ENCODE data around the gene NCOA4.

Gene NCOA4

GRCh38 chr10:46022978-46023702 lies 7.3 kb downstream of the NCOA4 start:
- peaks cover 28% of the 10 kb centered on the region for H3K4me1 ChIP-seq
- H3K27me3 ChIP-seq (ENCODE audit: control insufficient read depth, insufficient read depth, low read length): no peaks in the 10 kb centered on the region
- TF ChIP-seq, protein P1, sequence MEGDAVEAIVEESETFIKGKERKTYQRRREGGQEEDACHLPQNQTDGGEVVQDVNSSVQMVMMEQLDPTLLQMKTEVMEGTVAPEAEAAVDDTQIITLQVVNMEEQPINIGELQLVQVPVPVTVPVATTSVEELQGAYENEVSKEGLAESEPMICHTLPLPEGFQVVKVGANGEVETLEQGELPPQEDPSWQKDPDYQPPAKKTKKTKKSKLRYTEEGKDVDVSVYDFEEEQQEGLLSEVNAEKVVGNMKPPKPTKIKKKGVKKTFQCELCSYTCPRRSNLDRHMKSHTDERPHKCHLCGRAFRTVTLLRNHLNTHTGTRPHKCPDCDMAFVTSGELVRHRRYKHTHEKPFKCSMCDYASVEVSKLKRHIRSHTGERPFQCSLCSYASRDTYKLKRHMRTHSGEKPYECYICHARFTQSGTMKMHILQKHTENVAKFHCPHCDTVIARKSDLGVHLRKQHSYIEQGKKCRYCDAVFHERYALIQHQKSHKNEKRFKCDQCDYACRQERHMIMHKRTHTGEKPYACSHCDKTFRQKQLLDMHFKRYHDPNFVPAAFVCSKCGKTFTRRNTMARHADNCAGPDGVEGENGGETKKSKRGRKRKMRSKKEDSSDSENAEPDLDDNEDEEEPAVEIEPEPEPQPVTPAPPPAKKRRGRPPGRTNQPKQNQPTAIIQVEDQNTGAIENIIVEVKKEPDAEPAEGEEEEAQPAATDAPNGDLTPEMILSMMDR (IDR thresholded peaks at IDR 0.05): no peak
- peak overlapping the region; percentile 2 for H3K27ac ChIP-seq
- peaks cover 69% of the 10 kb centered on the region for H3K79me2 ChIP-seq
- peak overlapping the region; percentile 25 for H2AFZ ChIP-seq
- peak overlapping the region; percentile 36 for H3K4me3 ChIP-seq (ENCODE audit: low read depth, low read length)
- H3K9ac ChIP-seq: no peak overlapping the region
- no peaks in the 10 kb centered on the region for H3K9me3 ChIP-seq (ENCODE audit: control insufficient read depth, low read length)
- no peaks in the 10 kb centered on the region for H3K36me3 ChIP-seq (ENCODE audit: control insufficient read depth, insufficient read depth, low read length)
- peak overlapping the region; percentile 62 for H3K4me2 ChIP-seq (ENCODE audit: low read length)

DNA sequence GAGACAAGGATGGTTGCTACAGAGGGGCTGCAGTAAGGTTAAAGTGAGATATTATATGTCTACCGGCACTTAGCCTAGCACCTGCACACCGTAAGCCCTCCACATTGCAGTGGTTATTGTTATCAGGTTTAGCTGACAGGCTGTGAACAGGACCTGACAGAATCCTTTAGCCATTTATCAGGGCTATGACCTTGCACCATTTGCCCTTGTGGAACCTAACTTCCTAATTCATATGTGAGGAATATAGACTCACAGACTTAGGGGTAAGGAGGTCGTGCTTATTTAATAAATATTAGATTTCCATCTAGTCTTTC lies 10.1 kb downstream of the NCOA4 start:
- Histone ChIP-seq H3K4me3 (ENCODE audit: low read depth, low read length) (no peak overlapping the region), H3K4me2 (ENCODE audit: low read length) (peak overlapping the region; percentile 27), H3K9ac (no peak overlapping the region), H3K27me3 (ENCODE audit: control insufficient read depth, insufficient read depth, low read length) (no peaks in the 10 kb centered on the region), H3K79me2 (peaks cover 54% of the 10 kb centered on the region), H3K9me3 (ENCODE audit: control insufficient read depth, low read length) (no peaks in the 10 kb centered on the region), H3K36me3 (ENCODE audit: control insufficient read depth, insufficient read depth, low read length) (no peaks in the 10 kb centered on the region), H2AFZ (no peak overlapping the region), H3K4me1 (peaks cover 17% of the 10 kb centered on the region), H3K27ac (no peak overlapping the region)
- TF ChIP-seq, protein P1 (IDR thresholded peaks at IDR 0.05): no peak

- H3K79me2 ChIP-seq: peaks cover 51% of the 10 kb centered on the region
- H3K27ac ChIP-seq: no peak overlapping the region
- no peaks in the 10 kb centered on the region for H3K36me3 ChIP-seq (ENCODE audit: control insufficient read depth, insufficient read depth, low read length)
- no peaks in the 10 kb centered on the region for H3K27me3 ChIP-seq (ENCODE audit: control insufficient read depth, insufficient read depth, low read length)
- TF ChIP-seq, protein P1 (IDR thresholded peaks at IDR 0.05): no peak
- H3K4me2 ChIP-seq (ENCODE audit: low read length): peak overlapping the region; percentile 27
- H3K4me3 ChIP-seq (ENCODE audit: low read depth, low read length): no peak overlapping the region
- H3K9ac ChIP-seq: no peak overlapping the region
- H3K4me1 ChIP-seq: peaks cover 17% of the 10 kb centered on the region
- H3K9me3 ChIP-seq (ENCODE audit: control insufficient read depth, low read length): no peaks in the 10 kb centered on the region
- no peak overlapping the region for H2AFZ ChIP-seq
These were observed 10.7 kb downstream of the NCOA4 start for GRCh38 chr10:46019569-46020343.

DNA sequence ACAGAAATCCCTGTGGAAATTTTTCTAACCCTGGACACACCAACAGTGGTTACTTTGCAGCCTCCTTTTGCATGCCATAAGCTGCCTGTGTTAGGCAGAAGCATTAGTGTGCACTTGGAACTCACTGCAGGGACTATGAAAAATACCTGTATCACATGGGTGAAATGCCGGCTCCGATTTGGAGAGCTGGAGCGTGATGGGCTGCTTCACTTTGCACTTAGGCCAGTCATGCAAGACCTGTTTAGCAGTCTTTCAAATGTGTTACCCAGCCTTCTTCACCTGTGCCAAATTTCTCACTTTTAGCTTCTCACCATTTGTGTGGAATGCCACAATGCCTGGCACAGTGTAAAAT lies 11.3 kb downstream of the NCOA4 start:
- Histone ChIP-seq H3K36me3 (ENCODE audit: control insufficient read depth, insufficient read depth, low read length) (no peaks in the 10 kb centered on the region), H3K79me2 (peaks cover 51% of the 10 kb centered on the region), H3K4me2 (ENCODE audit: low read length) (no peak overlapping the region), H2AFZ (no peak overlapping the region), H3K27ac (no peak overlapping the region), H3K9me3 (ENCODE audit: control insufficient read depth, low read length) (no peaks in the 10 kb centered on the region), H3K9ac (no peak overlapping the region), H3K4me3 (ENCODE audit: low read depth, low read length) (no peak overlapping the region), H3K4me1 (peaks cover 17% of the 10 kb centered on the region), H3K27me3 (ENCODE audit: control insufficient read depth, insufficient read depth, low read length) (no peaks in the 10 kb centered on the region)
- TF ChIP-seq, protein P1 (IDR thresholded peaks at IDR 0.05): no peak
